Measurements from ENCODE around the gene PACSIN3.
"Not testable (repeated sequence)": the region's sequence is repeated elsewhere in the genome, so short reads cannot be mapped to it uniquely, and the experiment has no call there.

The PACSIN3 gene

GRCh38 chr11:47186076-47186699 lies at the start of gene PACSIN3:
TSS of gene PACSIN3 (minus strand) at chr11:47186434. CDS start at chr11:47182727, 3,707 bp downstream.
- DNase-seq (ENCODE audit: low read depth in 2 of 3, low spot score in 2 of 3): no peak

GRCh38 chr11:47235163-47235562 lies 48.9 kb upstream of the PACSIN3 start:
- no peak for DNase-seq (ENCODE audit: low read depth in 2 of 3, low spot score in 2 of 3)

GRCh38 chr11:47234669-47235100 lies 48.5 kb upstream of the PACSIN3 start:
- no peak for DNase-seq (ENCODE audit: low read depth in 2 of 3, low spot score in 2 of 3)

GRCh38 chr11:47233989-47234668 lies 47.9 kb upstream of the PACSIN3 start:
- no peak for DNase-seq (ENCODE audit: low read depth in 2 of 3, low spot score in 2 of 3)

GRCh38 chr11:47233051-47233450 lies 46.8 kb upstream of the PACSIN3 start:
- DNase-seq (ENCODE audit: low read depth in 2 of 3, low spot score in 2 of 3): no peak

GRCh38 chr11:47229161-47229560 lies 42.9 kb upstream of the PACSIN3 start:
- no peak for DNase-seq (ENCODE audit: low read depth in 2 of 3, low spot score in 2 of 3)

- DNase-seq (ENCODE audit: low read depth in 2 of 3, low spot score in 2 of 3): no peak
Measured at GRCh38 chr11:47225552-47226400, 39.5 kb upstream of the PACSIN3 start.

- no peak for DNase-seq (ENCODE audit: low read depth in 2 of 3, low spot score in 2 of 3)
Measured at GRCh38 chr11:47222696-47223095, 36.5 kb upstream of the PACSIN3 start.

GRCh38 chr11:47220401-47220821 lies 34.2 kb upstream of the PACSIN3 start:
- DNase-seq (ENCODE audit: low read depth in 2 of 3, low spot score in 2 of 3): no peak

GRCh38 chr11:47216121-47216798 lies 30.0 kb upstream of the PACSIN3 start:
- DNase-seq (ENCODE audit: low read depth in 2 of 3, low spot score in 2 of 3): peak in 2 of 3 experiments; percentile 46 to 57

- peak in 1 of 3 experiments; percentile 35 for DNase-seq (ENCODE audit: low read depth in 2 of 3, low spot score in 2 of 3)
Measured at GRCh38 chr11:47215366-47215910, 29.2 kb upstream of the PACSIN3 start.

- DNase-seq (ENCODE audit: low read depth in 2 of 3, low spot score in 2 of 3): peak; percentile 49 to 68 (median 57)
Measured at GRCh38 chr11:47213950-47214565, 27.8 kb upstream of the PACSIN3 start.

GRCh38 chr11:47212938-47213337 lies 26.7 kb upstream of the PACSIN3 start:
- no peak for DNase-seq (ENCODE audit: low read depth in 2 of 3, low spot score in 2 of 3)

GRCh38 chr11:47208628-47209027 lies 22.4 kb upstream of the PACSIN3 start:
- DNase-seq (ENCODE audit: low read depth in 2 of 3, low spot score in 2 of 3): no peak

GRCh38 chr11:47208008-47208552 lies 21.8 kb upstream of the PACSIN3 start:
- DNase-seq (ENCODE audit: low read depth in 2 of 3, low spot score in 2 of 3): not testable (repeated sequence)

- DNase-seq (ENCODE audit: low read depth in 2 of 3, low spot score in 2 of 3): no peak
Measured at GRCh38 chr11:47207459-47207858, 21.2 kb upstream of the PACSIN3 start.

GRCh38 chr11:47206577-47206976 lies 20.3 kb upstream of the PACSIN3 start:
- DNase-seq (ENCODE audit: low read depth in 2 of 3, low spot score in 2 of 3): not testable (repeated sequence)

- DNase-seq (ENCODE audit: low read depth in 2 of 3, low spot score in 2 of 3): no peak
Measured at GRCh38 chr11:47204637-47204989, 18.4 kb upstream of the PACSIN3 start.

GRCh38 chr11:47202576-47202975 lies 16.3 kb upstream of the PACSIN3 start:
- DNase-seq (ENCODE audit: low read depth in 2 of 3, low spot score in 2 of 3): no peak

GRCh38 chr11:47201015-47201414 lies 14.8 kb upstream of the PACSIN3 start:
- no peak for DNase-seq (ENCODE audit: low read depth in 2 of 3, low spot score in 2 of 3)
